Retina (tissue), 1 donor: ENCODE measurements around the gene GJB3.
"Not testable (repeated sequence)": the region's sequence is repeated elsewhere in the genome, so short reads cannot be mapped to it uniquely, and the experiment has no call there.

Source experiments
- DNase-seq: peaks from one replicate; pipeline ENCODE4 v3.0.0-alpha.2; 2016

GJB3 gene

DNA sequence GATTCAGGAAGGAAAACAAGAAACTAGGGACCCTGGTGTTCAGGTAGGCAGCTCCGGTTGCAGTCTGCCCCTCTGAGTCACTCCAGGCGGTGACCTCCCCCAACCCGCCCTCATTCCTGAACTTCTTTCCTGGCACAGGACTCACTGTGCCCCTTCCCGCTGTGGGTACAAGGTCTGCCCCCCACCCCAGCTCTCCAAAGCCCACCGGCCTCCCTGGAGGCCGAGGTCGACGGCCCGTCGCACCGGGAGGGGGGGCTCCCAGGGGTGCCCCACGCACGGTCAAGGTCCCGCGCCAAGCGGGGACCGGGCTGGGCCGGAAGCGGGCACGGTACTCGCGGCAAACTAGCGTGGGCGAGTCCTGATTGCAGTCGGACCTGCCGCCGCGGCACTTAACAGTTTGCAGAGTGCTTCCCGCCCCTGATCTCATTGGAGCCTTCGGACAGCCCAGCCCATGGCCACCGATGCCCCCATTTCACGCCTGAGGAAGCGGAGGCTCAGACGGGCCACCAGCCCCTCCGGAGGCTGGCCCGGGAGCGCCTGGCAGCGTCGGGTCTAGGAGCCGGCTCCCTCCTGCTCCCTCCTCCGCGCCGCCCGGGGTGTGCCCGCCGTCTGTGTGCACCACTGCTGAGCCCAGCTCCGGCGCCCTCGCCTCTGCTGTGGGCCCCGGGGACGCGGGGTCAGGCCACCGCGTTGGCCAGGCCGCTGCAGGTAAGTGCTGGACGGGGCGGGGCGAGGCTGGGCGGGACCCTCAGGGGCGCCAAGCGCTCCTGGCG, at the start of gene GJB3:
TSS of gene GJB3 (plus strand) at position 144 of the 773 bp plus-strand sequence. CDS start 3,549 bp downstream, outside the sequence.
- peak; percentile 47 for DNase-seq

DNA sequence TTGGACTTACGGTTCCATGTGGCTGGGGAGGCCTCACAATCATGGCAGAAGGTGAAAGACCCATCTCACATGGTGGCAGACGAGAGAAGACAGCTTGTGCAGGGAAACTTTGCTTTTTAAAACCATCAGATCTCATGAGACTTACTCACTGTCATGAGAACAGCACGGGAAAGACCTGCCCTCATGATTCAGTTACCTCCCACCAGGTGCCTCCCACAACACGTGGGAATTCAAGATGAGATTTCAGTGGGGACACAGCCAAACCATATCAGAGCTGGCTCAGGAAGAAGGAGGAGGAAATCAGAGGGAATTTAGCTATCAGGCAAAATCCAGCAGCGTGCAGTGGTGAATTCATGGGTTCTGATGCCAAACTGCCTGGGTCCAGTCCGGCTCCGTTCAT, 48.2 kb upstream of the GJB3 start:
- not testable (repeated sequence) for DNase-seq

DNA sequence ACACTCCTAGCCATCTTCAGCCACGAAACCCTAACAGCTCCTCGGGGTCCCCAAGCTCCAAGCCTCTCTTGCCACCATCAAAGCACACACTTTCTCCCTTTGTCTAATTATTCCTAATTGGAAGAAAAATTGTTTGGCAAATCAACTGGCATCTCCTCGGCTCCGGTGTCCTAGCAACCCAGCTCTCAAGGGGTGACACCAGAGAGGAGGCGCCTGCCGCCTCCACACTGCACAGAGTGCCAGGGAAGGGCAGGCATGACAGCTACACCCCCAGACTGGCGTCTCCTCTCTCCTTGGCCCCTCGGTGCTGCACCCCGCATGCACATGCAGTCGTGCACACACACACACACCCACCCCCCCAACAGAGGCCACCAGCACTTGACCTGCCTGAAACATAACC, 44.3 kb upstream of the GJB3 start:
- DNase-seq, result no peak

DNA sequence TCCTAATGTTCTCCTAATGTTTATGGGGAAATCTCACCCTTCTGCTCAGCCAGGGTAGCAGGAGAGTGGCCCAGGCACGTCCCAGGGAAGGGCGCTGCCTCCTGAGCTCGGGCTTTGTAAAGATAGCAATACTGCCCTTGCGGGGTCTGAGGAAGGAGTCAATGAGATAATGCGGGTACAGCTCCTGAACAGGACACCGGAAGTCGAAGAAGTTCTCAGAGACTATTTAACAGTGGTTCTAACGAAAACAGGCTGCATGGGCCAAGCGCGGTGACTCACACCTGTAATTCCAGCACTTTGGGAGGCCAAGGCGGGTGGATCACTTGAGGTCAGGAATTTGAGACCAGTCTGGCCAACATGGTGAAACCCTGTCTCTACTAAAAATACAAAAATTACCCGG, 43.8 kb upstream of the GJB3 start:
- not testable (repeated sequence) for DNase-seq

DNA sequence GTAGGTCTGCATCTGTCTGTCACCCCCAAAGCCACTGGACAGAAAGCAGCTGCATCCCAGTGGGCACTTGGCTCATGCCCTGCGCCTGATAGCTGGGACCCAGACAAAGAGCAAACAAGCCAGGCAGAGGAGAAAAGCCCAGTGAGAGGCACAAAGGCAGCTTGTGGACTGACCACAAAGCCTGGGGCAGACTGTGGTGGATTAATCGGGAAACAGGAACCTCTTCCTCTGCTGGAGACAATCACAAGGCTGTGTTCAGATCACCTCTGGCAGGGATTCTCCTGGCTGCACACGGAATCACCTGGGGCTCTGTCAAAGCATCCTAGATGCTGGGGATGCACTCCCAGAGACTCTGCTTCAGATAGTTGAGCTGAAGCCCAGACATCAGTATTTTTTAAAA, 41.4 kb upstream of the GJB3 start:
- no peak for DNase-seq

DNA sequence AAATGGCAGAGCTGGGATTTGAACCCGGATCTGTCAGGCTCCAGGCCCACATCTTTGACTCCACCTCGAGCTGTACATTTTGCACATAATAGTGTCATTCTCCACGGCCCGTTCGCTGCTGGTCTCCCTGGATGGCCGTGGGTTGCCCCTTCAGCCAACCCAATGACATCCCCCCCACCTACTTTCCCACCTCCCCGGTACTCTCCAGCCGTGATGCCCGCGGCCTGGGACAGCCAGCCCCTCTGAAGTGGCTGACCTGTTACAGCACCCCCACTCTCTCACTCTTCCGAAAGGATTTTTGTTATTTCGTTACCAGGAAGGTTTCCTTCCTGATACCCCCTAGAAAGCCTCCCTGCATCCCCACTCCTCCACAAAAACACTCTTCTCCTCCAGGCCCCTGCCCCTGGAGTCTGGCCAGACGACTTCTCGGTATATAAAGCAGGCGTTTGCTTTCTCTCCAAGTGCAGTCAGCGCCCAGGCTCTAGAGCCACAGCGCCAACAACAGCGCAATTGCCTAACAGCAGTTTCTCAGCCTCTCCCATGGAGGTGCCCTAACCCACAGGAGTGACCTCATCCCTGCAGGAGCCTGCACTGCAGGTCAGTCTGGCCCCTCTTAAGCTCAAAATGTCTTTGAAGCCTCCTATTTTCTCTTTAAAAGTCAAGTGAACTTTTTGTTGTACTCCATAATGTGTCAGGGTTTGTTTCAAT, 40.7 kb upstream of the GJB3 start:
- DNase-seq, result no peak

DNA sequence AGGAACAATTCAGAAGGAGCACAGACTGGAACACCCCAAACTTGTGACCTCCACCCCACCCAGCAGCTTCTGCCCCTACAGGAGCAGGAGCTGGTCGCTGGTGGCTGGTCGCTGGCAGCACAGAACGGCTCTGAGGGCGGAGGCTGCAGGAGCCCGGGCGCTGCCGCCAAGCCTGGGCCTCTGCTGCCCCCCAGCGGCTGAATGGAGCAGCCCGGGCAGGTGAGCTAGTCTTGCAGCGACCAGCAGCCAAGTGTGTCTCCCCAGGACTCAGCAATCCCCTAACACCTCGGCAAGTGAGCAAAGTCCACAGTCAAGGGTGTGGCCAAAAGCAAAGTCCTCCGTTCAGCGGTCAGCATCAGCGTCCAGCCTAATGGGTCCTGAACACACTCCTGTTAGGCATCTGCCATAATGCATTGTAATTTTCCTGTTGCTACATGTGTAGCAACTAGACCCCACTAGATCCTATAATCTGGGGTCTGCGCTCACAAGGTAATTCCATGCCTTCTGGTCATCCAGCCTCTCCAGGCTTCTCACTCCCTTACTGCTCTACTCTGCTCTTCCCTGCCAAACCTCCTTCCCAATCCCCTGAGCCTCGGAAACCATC, 38.2 kb upstream of the GJB3 start:
- DNase-seq, result peak; percentile 87

DNA sequence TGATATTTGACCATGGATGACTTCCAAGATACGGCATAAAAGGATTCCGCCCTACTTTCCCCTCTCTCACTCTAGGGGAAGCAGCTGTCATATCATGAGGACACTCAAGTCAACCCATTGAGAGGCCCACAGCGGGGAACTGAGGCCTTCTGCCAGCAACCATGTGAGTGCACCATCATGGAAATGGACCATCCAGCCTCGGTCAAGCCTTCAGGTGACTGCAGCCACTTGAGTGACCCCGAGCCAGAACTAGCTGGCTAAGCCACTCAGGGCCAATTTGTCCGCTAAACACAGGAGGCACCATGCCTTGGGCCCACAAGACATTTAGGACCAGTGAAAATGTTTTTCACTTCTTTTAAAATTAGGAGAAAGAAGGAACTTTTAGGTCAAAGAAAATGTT, 37.2 kb upstream of the GJB3 start:
- no peak for DNase-seq

DNA sequence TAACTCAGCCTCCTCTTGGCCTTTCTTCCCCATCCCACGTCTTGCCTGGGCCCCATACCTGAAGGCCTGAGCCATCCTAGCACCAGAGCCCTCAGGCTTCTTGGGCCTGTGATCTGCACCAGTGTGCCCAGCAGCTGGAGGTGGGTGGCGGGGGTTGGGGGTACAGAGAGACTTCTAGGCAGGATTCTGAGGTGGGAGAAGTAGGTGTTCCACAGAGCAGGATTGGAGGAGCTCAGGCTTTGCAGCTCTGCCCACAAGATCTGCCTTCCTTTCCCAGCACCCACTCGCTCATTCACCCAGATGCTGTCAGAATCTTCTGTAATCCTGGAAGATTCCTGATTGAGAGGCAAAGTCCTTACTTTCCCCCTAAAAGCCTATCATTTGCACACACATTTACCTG, 36.2 kb upstream of the GJB3 start:
- no peak for DNase-seq

DNA sequence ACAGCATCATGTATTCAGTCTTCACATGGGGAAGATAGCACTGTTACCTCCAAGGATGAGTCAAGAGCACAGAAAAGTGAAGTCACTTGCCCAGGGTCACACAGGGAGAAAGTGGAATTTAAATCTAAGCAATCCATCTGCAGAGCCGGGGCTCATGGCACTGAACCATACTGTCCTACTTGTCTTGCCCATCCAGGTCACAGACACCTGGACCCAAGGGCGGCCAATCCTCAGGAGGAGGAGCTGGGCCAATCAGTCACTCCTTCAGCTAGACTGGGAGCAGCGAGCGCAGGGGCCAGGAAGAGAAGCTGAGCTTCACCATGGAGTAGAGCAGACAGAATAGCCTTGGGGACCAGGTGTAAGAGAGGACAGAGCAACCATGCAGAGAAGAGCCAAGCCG, 35.3 kb upstream of the GJB3 start:
- no peak for DNase-seq

DNA sequence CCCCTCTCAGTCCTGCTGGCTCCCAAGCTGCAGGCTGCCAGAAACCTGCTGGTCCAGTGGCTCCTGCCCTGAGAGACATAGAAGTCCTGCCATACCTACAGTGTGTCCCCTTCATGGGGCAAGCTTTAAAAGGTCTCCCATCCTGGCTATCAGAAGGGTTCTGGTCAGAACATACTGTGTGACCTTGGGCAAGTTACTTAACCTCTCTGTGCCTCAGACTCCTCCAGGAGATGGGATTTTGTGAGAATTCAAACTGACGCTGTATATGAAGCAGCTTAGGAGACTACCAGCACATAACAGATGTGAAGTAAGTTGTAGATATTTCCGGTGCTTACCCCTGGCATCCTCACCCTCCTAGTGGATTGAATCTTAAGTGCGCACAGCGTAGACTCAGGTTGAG, 34.9 kb upstream of the GJB3 start:
- DNase-seq, result no peak

DNA sequence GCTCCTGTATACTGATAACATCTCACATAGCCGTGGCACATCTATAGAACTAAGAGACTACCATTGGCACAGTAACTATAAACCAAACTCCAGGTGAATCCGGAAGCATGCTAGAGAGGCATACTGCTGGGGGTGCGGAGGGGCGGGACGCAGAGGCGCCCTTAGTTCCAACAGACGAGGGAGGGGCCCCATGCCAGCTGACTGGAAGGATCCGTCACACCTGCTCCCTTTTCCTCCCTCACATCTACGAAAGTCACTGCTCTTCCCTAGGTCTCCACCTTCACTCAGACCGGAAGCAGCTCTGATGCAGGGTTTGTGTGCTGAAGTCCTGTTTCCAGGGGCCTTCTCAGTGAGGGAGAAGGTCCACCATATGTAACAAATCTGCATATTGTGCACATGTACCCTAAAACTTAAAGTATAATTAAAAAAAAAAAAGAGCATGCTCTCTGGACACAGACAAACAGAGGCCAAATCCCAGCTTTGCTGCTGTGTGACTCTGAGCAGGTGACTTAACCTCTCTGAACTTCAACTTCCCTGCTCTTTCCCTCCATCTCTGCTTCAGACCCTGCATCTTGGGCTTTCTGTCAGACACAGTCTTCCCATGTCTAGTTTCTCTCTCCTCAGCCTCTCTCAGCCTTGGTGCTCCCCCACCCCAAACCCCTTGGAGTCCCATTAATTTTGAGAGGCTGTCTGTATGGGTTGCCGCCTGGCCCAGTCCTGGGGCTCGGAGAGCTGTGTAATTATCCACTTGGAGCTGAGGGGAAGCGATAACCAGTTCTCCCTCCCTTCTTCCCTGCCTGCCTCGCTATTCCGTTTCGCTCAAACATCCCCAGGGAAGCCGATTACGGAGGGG, 34.0 kb upstream of the GJB3 start:
- peak; percentile 38 for DNase-seq

DNA sequence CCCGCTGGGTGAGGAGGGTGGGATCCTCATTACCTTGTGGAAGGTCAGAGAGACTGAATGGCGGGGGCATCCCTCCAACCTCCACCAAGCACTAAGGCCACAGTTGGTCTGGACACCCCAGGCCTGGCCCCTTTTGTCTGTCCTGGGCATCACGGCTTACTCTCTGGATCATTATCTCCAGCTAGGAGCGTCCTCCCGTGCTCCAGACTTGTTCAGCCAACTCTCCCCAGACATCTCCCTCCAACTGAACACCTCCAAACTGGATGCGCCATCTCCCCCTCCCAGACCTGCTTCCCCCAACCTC, 33.4 kb upstream of the GJB3 start:
- no peak for DNase-seq

DNA sequence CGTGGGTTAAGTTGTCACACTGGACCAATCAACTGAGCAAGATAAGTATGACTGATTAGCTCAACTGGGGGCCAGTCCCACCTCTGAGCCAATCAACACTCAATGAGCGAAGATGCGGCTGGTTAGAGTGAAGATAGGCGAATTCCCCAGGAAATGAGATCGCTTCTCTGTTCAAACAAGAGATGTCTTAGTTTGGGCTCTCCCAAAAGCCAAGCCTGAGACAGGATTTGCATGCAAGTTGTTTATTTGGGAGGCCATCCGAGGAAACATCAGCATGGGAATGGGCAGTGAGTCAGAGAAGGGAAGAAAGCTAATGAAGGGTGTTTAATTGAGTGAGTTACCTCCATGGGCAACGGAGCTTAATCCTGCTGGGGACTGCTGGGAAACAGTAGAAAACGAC, 31.0 kb upstream of the GJB3 start:
- DNase-seq, result no peak

DNA sequence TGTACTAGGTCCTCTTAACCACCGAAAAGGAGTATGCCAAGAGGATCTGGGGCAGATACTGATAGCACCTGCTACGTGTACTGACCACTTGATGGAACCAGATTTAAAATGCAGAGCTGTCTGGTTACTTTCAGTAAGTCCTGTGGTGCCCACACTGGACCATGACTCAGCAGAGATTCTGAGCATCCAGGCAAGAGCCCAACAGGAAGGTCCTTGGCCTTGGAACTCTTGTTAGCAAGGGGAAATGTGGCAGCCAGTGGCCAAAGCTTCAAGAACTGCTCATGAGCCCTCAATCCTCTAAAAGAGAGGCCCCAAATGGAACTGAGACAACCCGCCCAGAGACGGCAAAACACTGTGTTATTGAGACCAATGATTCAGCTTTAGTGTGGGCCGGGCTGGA, 30.4 kb upstream of the GJB3 start:
- no peak for DNase-seq

DNA sequence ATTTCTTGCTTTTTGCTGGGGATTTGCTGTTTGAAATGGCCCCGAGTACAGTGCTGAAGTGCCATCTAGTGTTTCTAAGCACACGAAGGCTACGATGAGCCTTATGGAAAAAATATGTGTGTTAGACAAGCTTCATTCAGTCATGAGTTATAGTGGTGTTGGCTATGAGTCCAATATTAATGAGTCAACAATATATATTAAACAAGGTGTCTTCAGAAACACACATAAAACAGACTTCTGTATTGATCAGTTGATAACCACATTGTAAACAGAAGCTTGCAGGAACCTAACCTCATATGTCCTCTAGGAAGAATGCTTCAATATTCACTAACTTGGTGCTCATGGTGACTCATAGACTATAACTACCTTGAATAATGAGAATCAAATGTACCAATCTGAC, 27.9 kb upstream of the GJB3 start:
- no peak for DNase-seq

DNA sequence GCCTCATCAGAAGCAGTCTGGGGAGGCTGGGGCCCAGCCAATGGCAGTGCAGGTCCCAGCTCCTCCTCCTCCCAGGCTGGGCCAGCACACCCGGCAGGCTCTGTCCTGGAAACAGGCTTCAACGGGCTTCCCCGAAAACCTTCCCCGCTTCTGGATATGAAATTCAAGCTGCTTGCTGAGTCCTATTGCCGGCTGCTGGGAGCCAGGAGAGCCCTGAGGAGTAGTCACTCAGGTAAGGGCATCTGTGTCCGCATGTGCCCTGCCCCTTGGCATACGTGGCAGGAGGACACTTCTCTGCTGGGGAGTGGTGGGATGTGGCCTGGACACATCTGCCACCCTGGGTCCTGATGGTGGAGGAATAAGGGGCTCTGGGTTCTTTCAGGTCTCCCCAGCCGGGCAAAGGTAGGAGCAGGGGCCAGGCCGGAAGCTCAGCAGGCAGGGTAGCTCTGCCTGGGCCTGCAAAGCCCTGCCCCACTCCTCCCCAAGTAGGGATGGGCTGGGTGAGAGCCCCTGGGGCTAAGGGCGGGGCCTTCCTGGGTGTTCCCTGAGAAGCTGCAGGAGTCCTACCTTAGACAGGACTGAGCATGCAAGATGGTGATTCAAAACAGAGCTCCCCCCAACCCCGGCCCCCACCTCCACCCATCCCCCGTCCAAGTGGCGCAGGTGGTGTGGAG, 25.9 kb upstream of the GJB3 start, which contains the start of gene GJB5:
TSS of gene GJB5 (plus strand) at position 84 of the 674 bp plus-strand sequence. CDS start 2,284 bp downstream, outside the sequence.
- no peak for DNase-seq

DNA sequence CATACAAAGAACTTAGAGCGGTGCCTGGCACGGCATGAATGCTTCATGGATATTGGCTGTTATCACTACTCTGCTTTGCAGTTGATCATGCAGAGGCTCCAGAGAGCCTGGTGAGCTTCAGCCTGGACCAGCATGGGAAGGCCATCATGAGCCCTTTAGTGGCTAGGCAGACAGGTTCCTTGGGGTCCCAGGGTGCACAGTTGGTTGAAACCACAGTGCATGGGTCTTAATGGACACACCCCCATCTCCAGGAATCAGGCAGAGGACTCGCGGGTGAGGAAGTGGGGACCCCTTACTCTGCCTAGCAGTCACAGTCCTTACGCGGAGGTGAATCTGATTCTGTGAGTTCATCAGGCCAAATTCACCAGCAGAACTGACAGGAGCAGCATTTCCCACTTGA, 25.1 kb upstream of the GJB3 start:
- DNase-seq, result no peak

DNA sequence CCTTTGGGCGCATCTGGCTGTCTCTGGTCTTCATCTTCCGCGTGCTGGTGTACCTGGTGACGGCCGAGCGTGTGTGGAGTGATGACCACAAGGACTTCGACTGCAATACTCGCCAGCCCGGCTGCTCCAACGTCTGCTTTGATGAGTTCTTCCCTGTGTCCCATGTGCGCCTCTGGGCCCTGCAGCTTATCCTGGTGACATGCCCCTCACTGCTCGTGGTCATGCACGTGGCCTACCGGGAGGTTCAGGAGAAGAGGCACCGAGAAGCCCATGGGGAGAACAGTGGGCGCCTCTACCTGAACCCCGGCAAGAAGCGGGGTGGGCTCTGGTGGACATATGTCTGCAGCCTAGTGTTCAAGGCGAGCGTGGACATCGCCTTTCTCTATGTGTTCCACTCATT, 23.6 kb upstream of the GJB3 start:
- no peak for DNase-seq

DNA sequence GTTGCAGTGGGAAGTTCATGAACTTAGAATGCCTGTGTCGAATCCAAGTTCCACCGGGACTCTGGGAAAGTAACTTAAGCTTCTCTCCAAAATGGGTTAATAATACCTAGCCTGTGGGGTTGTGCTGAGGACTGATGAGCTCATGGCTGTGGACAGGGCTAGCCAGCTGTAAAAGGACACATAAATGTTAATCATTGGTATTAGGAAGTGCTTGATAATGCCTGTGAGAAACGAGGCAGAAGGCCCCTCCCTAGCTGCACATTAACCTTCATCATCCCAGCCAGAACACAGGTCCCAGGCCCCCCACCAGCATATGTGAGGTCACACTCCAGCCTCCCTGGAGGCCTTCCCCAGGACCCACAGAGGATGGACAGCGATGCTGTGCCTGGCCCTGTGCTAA, 22.3 kb upstream of the GJB3 start:
- DNase-seq, result no peak

DNA sequence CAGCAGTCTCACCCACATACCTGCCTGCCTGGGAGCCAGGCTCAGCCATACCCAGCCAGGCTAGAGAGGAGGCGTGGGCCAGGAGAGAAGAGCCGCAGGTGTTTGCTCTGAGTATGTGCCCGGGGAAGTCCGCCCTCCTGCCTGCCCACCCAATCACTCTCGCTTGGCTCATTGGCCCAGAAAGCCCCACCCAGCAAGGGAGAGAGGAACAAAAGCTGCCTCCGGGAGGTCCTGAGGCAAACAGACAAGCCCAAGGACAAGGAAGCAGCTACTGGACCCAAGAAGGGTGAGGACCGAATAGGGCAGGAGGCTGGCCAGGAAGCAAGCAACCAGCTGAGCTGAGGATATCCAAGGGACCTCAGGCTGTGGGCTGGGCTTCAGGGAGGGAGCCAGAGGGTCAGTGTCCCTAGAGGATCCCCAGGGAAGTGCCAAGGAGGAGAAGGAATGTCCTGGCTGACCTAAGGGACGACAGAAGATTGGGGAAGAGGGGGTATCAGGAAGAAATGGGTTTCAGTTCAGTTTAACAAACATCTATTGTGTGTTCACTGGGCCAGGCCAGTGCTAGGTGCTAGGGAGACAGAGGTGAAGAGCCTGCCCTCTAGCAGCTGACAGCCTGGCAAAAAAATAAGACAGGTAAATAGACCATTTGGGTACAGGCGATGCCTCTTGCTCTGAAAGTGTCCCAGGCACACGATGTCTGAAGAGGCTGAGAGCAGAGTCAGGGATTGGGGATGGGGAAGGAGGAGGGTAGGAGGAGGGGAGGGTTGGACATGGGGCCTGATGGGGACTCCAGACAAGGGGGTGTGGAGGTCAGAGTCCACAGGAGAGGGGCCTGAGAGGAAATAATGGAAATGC, 21.3 kb upstream of the GJB3 start, which contains the start of gene GJB4:
TSS of gene GJB4 (plus strand) at position 238 of the 855 bp plus-strand sequence. CDS start 1,515 bp downstream, outside the sequence.
- no peak for DNase-seq
